NT2/D1 (cell line): ENCODE data around the gene PRKAA2.

Experiments used
- SUZ12 ChIP-seq: IDR thresholded peaks from 2 replicates; pipeline ENCODE4 v1.6.1; 2011; ENCODE audit not compliant: insufficient read length, insufficient read depth; ENCODE audit errors: extremely low read depth
- YY1 ChIP-seq: IDR thresholded peaks from 2 replicates; pipeline ENCODE4 v1.6.1; 2011; ENCODE audit not compliant: insufficient read length, insufficient read depth

DNA sequence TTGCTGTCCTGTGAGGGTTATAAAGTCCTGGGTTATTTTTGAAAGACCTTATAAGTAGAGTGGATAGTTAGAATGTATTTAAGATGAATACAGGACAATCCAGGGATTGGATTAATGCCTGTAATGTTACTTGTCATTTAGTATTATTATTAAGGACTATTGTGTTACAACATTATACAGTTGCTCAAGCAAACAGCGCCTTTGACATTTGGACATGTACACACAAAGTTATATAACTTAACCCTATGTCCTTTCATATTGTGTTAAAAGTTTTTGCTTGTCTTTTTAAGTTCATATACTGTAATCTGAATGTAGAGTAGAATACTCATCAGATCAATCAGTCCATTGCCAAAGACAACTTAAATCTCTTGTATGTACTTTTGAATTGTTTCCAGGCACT lies 2.0 kb downstream of the PRKAA2 start:
- TF ChIP-seq SUZ12: no peak
- TF ChIP-seq YY1: no peak
